Anterior cingulate cortex (tissue), 58 donors: Measurements from ENCODE around the gene FAM20A.
A peak's percentile ranks its signal among the peaks of the same experiment; 100 is the strongest.
"Not testable (repeated sequence)": the region's sequence is repeated elsewhere in the genome, so short reads cannot be mapped to it uniquely, and the experiment has no call there.

ENCODE experiments used
- DNase-seq, 58 donors: peaks; one replicate each; lab custom pipeline; 2025; lab: John Stamatoyannopoulos, UW

Gene FAM20A

GRCh38 chr17:68533887-68534694 is 67.1 kb downstream of the FAM20A start:
- no peak for DNase-seq

DNA sequence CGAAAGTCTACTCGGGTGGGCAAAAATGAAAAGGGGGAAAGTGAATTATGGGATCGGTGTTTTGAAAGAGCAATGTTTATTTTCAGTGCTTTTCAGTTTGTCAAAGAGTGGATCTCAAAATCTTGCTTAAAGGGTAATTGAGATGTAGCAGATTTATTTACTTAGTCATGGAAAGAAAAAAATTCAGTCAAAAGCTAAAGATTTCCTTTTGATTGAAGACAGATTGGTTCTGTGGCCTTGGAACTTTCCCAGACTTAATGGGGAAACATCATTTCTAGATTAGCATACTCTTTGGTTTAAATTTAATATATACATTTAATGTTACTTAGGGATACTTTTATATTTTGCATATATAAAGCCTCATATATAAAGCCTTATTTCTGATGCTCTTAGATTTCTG is 68.3 kb downstream of the FAM20A start:
- no peak for DNase-seq

DNA sequence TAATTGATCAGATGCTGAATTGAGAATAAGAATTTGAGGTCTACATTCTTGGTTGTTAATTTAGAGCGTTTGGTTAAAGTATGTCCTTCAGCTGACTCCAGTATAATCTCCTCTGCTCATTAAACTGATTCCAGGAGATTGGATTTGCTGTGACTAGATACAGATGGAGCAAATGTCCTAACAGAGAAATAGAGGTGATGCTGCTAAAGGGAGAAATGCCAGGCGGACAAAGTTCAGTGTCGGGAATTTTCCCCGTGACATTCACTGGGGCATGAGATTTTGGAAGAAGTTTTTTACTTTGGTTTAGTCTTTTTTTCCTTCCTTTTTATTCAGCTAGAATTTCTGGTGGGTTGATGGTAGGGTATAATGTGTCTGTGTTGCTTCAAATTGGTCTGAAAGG is 69.9 kb downstream of the FAM20A start:
- no peak for DNase-seq

DNA sequence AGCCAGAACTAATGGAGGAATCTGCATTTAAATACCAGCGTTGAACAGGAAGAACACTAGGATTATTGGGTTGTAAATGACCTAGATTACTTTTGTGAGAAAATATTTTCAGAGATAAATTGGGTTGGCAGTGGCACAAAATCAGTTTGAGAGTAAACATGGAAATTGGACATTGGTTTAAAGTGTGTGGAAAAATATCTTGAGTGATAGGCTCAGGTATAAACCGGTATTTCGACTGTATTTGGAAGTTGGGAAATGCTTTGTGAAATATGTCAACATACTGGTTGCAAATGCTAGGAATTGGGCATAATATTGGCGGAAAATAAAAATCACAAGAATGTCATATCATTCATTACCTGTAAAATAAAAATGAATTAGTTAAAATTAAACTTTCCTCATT is 73.9 kb downstream of the FAM20A start:
- no peak for DNase-seq

DNA sequence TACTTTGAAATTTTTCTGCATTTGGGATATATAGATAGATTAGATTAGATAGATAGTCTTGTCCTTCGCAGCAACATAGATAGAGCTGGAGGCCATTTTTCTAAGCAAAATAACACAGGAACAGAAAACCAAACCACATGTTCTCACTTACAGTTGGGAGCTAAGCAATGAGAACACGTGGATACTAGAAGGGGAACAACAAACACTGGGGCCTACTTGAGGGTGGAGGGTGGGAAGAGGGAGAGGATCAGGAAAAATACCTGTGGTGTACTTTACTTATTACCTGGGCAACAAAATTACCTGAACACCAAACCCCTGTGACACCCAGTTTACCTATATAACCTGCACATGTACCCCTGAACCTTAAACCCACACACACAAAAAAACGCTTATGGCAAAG is 74.6 kb downstream of the FAM20A start:
- no peak for DNase-seq

DNA sequence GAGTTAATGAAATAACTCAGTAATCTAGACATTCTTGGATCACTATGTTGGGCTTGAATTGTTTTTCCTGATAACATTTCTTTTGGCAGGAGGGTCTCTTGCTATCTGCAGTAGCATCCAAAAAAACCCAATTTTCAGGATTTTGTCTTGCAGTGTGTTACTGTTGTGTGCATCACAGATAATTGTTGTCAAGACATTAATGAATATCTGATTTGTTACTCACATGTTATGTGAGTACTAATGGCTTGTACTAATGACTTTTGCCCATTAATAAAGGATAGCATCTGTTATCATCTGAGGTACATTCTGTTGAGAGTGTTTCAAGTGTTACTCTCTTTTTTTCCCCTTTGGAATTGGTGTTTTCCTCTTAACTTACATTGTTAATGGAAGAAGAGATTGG is 78.9 kb downstream of the FAM20A start:
- no peak for DNase-seq

- DNase-seq = no peak
Observed at GRCh38 chr17:68519911-68520310, 81.3 kb downstream of the FAM20A start.

DNA sequence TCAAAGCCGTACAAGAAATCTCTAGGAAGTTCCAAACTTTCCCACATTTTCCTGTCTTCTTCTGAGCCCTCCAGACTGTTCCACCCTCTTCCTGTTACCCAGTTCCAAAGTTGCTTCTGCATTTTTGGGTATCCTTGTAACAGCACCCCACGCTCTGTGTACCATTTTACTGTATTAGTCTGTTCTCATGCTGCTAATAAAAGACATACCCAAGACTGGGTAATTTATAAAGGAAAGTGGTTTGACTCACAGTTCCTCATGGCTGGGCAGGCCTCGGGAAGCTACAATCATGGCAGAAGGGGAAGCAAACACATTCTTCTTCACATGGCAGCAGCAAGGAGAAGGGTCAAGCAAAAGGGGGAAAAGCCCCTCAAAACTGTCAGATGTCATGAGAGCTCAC is 82.1 kb downstream of the FAM20A start:
- DNase-seq = not testable (repeated sequence)

- DNase-seq = no peak
Observed at GRCh38 chr17:68518063-68518815, 82.9 kb downstream of the FAM20A start.

DNA sequence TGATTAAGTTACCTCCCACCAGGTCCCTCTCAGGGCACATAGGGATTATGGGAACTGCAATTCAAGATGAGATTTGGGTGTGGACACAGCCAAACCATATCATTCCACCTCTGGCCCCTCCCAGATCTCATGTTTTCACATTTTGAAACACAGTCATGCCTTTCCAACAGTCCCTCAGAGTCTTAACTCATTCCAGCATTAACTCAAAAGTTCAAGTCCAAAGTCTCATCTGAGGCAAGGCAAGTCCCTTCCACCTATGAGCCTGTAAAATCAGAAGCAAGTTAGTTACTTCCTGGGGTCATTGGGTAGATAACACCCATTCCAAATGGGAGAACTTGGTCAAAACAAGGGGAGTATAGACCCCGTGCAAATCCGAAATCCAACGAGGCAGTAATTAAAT is 83.6 kb downstream of the FAM20A start:
- not testable (repeated sequence) for DNase-seq

DNA sequence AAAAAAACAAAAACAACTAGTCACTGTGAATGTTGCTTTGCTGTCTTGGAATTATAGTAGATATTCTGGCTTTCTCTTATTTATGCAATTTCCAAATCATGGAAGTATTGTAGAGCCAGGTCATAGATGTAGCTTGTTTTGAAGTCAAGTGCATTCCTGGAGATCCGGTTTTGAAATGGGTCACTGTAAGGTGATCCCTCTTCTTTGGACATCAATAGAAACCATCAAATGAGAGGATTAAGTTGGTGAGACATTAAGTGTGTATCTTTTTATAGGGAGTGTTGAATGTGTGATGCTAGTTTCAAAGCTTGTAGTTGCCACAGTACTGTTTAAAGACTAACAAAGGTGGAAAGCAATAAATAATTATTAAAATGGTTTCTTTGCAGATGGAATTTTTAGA is 84.4 kb downstream of the FAM20A start:
- no peak for DNase-seq

GRCh38 chr17:68514831-68515635 is 86.1 kb downstream of the FAM20A start:
- peak in 4 of 58 donors; percentile 1 to 26 (median 14) for DNase-seq

DNA sequence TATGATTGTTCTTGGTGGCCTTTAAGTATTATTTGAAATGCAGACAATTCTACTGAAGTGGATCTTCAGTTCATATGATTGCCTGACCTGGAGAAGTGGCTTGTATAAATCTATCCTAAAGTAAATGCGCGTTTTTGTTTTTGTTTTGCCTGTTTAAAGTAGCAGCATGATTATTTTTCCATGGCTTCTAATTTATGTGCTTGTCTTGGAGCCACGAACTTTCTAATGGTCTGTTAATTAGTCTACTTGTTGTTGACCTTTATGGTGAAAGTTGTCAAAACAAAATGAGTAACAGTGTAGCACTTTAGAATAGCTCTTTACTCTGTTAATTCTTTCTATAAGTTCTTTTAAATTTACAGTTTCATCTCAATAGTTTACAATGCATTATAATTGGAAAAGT is 87.2 kb downstream of the FAM20A start:
- no peak for DNase-seq

DNA sequence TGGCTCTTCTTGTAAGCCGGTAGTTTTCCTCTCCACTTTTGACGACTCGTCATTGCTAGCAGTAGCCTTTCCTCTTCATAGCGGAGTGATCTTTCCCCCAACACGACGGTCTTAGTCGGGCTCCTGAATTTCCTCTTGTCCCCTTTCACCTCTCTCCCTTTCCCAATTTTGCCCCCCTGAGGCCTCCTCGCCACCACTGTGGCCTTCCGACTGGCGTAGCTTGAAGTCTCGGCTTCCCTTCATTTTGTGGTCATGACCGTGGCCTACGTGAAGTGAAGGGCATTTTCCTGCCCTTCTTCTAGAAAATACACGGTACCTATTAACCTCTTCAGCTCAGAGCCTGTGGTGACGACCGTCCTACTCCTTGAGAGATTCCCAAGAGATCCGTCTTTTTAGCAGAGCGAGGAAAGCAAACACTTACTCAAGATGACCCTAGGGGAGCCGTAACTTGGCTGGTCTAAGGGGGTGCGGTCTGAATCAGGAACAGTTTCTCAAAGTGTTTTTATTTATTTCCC is 88.2 kb downstream of the FAM20A start:
- peak in 9 of 58 donors; percentile 21 to 74 (median 53) for DNase-seq

- DNase-seq = peak; percentile 76 to 97 (median 94)
Observed at GRCh38 chr17:68512247-68512959, 88.8 kb downstream of the FAM20A start, which contains the start of gene PRKAR1A. TSS of gene PRKAR1A (plus strand) at chr17:68512430. CDS start at chr17:68515400, 2,970 bp downstream.

- DNase-seq = peak in 57 of 58 donors; percentile 42 to 94 (median 83)
Observed at GRCh38 chr17:68511671-68512246, 89.4 kb downstream of the FAM20A start.

DNA sequence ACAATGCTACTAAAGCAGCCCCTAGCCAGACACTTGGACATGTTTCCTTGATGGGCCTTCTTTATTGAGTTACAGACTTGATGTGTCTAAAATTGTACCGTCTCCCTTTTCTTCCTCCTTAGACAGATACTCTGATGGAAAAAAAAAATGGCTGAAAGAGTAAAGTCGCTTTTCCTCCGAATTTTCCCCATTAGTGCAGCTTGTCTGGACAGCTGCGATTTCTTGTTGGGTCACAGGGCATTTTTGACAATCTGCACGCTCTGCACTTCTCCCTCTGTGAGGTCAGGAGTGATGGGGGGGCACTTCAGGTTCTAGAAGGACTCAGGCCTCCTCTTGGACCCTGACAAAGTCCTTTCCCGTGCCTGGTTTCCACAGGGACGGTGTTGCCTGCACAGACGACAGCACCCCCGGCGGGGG is 89.9 kb downstream of the FAM20A start:
- peak in 7 of 58 donors; percentile 47 to 78 (median 63) for DNase-seq

- DNase-seq = peak in 13 of 58 donors; percentile 6 to 37 (median 19)
Observed at GRCh38 chr17:68509141-68510057, 91.8 kb downstream of the FAM20A start.
